DMS153 treated with DMSO at 0.1 percent for 48 hours (cell line): ENCODE measurements around the gene SPRYD7.
"Not testable (repeated sequence)": the region's sequence is repeated elsewhere in the genome, so short reads cannot be mapped to it uniquely, and the experiment has no call there.

Experiments
- DNase-seq: peaks from one replicate; lab custom pipeline; 2025; ENCODE audit not compliant: unreplicated experiment; lab: John Stamatoyannopoulos, UW

Gene SPRYD7

GRCh38 chr13:49936075-49936967 is at the start of gene SPRYD7:
Gene SPRYD7 (minus strand): TSS chr13:49936340. CDS start chr13:49936235, 105 bp downstream.
- peak; percentile 89 for DNase-seq

GRCh38 chr13:49985129-49985528 is 49.0 kb upstream of the SPRYD7 start:
- DNase-seq: no peak

- DNase-seq: no peak
Observed at GRCh38 chr13:49980266-49980665, 44.1 kb upstream of the SPRYD7 start.

- no peak for DNase-seq
Observed at GRCh38 chr13:49977992-49978391, 41.9 kb upstream of the SPRYD7 start.

DNA sequence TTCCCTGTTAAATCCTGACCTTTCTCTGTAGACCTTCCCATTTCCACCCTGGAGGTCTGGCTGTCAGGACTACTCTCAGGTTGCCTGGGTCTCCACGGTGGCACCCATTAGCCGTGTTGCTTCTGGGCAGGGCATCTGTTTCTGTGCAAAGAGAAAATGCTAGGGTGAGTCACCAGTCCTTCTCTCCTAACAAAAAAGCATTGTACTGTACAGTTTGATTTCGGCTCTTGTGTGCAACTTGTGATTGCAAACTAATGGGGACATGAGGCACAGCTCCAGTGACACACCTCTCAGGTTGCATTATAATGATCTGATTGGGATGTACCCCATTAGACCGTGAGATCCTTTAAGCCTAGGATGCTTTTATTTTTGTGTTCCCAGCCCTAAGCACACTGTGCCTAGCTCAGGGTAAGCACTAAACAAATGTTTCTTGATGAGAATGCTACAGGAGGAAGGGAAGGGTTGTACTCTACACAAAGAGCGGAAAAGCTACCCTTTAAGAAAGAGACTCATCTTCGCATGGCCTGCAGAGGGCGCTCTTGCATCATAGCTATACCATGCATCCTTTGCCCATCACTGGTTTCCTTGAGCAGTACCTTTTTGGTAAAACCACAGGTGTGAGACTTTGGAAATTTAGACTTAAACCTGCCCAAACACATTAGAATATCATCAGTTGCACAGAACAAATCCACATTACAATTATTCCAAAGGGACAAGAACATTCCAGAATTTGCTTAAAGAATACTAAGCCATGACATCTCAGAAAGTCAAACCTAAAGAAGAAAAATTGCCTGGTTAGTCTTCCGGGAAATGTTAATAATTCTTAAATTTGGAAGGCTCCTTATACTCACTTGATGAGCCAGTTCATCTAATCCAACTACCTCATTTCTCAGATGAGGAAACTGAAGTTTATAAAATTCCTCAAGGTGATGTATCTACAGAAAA is 40.4 kb upstream of the SPRYD7 start:
- peak; percentile 91 for DNase-seq

GRCh38 chr13:49975826-49976225 is 39.7 kb upstream of the SPRYD7 start:
- DNase-seq: no peak

DNA sequence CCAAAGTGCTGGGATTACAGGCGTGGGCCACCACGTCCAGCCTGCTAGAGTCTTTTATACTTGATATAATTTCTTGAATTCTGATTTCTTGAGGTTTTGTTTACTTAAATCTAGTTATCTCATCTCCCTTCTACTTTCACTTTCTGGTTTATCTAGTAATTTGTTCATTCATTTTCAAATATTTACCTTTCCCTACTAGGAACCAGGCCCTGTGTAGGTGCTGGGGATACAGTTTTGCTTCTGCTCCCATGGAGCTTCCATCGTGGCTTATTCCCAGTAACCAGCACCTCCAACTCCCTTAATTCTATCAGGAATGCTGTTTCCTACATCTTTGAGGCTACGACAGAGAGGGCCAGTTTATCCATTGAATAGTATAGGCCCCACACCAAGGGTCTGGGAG is 36.6 kb upstream of the SPRYD7 start:
- DNase-seq: no peak

DNA sequence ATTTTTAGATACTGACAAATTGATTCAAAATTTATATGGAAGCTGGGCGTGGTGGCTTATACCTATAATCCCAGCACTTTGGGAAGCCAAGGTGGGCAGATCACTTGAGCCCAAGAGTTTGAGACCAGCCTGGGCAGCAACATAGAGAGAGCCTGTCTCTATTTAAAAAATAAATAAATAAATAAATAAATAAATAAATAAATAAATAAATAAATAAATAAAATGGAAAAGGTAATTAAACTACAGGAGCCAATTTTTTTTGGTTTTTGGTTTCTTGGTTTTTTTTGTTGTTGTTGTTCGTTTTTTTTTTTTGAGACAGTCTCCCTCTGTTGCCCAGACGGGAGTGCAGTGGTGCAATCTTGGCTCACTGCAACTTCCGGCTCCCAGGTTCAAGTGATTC is 31.3 kb upstream of the SPRYD7 start:
- DNase-seq: no peak

- DNase-seq: no peak
Observed at GRCh38 chr13:49958321-49958720, 22.2 kb upstream of the SPRYD7 start.

GRCh38 chr13:49956131-49956530 is 20.0 kb upstream of the SPRYD7 start:
- no peak for DNase-seq

DNA sequence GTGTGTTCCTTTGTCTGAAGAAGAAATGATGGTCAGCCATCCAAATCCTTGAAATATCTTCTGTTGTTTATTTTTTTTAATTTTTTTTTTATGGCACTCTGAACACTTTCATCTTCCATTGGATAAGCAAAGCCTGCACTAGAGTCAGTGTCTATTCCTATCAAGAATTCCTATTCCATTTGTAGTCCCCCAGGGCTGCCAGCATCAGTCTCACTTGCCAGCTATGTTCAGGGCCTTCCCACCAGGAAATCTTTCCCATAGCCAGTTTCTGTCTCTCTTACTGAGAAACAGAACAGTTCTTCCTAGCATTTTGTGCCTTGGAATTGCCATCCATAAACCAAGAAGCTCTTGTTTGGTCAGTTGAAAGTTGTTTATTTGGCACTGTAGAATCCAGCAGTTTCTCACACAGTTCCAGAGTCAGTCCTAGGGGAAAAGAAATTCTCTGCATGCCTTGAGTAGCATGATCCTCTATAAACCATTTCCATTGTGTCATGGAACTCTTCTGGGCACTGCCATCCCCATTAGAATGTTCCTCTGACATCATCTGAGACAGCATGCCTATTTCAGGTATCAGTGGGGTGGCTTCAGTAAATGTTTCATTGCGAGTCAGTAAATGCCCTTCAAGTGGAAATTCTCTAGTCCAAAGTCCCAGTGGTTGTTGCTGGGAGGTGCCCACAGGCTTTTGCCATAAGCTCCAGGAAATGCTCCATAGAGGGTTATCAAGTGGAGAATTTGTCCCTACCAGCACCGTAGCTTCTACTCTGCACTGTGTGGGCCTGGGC is 18.7 kb upstream of the SPRYD7 start:
- DNase-seq: no peak

GRCh38 chr13:49953560-49953959 is 17.4 kb upstream of the SPRYD7 start:
- no peak for DNase-seq

DNA sequence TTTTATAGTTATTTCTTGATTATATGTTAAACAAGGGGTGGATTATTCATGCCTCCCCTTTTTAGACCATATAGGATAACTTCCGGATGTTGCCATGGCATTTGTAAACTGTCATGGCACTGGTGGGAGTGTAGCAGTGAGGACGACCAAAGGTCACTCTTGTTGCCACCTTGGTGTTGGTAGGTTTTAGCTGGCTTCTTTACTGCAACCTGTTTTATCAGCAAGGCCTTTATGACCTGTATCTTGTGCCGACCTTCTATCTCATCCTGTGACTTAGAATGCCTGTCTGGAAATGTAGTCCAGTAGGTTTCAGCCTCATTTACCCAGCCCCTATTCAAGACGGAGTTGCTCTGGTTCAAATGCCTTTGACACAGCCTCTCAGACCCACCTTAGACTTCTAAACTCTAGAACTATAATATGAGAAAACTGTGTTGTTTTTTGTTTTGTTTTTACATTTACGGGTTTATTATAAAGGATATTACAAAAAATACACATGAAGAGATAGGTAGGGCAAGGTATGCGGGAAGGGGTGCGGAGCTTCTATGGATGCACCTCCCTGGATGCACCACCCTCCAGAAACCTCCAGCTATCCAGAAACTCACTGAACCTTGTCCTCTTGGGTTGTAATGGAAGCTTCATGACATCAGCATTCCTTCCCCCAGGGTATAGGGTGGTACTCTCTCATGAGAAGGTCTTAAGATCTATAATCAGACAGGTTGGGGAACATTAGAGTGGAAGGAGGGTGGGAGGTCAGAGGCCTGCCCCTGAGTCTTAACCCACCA is 15.8 kb upstream of the SPRYD7 start:
- DNase-seq: no peak

DNA sequence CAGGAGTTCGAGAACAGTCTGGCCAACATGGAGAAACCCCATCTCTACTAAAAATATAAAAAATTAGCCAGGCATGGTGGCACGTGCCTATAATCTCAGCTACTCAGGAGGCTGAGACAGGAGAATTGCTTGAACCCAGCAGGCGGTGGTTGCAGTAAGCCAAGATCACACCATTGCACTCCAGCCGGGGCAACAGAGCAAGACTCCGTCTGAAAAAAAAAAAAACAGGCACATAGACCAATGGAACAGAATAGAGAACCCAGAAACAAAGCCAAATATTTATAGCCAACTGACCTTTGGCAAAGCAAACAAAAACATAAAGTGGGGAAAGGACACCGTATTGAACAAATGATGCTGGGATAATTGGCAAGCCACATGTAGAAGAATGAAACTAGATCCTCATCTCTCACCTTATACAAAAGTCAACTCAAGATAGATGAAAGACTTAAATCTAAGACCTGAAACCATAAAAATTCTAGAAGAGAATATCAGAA is 12.7 kb upstream of the SPRYD7 start:
- DNase-seq: not testable (repeated sequence)

- no peak for DNase-seq
Observed at GRCh38 chr13:49939321-49939720, 3.2 kb upstream of the SPRYD7 start.

DNA sequence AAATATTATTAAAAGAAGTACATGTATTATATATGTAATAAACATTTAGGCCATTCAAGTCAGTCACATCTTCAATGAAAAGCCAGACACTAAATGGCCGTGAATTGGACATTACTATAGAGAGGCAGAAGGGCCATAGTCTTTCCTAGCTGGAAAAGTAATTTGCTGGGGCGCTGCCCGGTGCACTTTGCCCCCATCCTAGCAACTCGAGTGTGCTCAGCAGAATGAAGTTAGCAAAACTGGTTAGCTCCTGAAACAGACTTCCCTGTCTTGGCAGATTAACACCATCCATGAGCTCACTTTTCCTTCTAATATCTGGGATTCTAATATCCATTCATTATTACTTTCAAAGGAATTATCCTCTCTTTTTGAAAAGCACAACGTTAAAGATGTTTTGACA is 2.8 kb upstream of the SPRYD7 start:
- DNase-seq: no peak

DNA sequence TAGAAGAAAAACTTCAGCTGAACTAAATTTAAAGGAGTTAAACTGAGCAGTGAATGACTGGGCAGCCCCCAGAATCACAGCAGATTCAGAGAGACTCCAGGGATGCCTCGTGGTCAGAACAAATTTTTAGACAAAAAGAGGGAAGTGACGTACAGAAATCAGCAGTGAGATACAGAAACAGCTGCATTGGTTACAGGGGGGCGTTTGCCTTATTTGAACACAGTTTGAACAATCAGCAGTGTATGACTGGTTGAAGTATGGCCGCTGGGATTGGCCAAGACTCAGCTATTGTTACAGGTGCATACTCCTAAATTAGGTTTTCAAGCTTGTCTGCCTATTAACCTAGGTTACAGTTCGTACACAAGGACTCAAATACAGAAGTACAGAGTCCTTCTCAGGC is 2.2 kb upstream of the SPRYD7 start:
- DNase-seq: no peak

GRCh38 chr13:49936968-49937273 is 781 bp upstream of the SPRYD7 start:
- DNase-seq: no peak

GRCh38 chr13:49935171-49936074 is 717 bp downstream of the SPRYD7 start:
- no peak for DNase-seq
